CD8-positive, alpha-beta memory T cell (primary cell): ENCODE measurements around the gene DDX31. TPM values are rescaled to one million over a fixed set of nuclear protein-coding genes. Genes with fewer than 3 reads are reported as not detected.

Experiments
- CTCF ChIA-PET: fragments of 350-600 bp; sonication (Branson Sonifier 250); formaldehyde crosslinking; loops from one replicate; lab custom pipeline; 2021; ENCODE audit warnings: antibody characterized with exemption; lab: Charles Lee
- POLR2A ChIA-PET: fragments of 350-600 bp; sonication (Branson Sonifier 250); formaldehyde crosslinking; loops from one replicate; lab custom pipeline; 2021; ENCODE audit warnings: antibody characterized with exemption; lab: Charles Lee
- DNase-seq, 5 donors: peaks; one replicate each; pipeline versions ENCODE4 v3.0.0 to v3.0.0-alpha.2; 2020 to 2022; ENCODE audit warnings: mixed read lengths in 1 of 5
- H3K27ac ChIP-seq: one replicate; pipeline ENCODE4 v1.7.0; 2013; ENCODE audit warnings: low read depth, mild to moderate bottlenecking, low read length, moderate library complexity
- H3K27me3 ChIP-seq: 2 replicates; pipeline ENCODE4 v1.7.0; 2013; ENCODE audit warnings: low read length, mild to moderate bottlenecking; ENCODE audit not compliant: insufficient read depth, poor library complexity, severe bottlenecking
- H3K36me3 ChIP-seq: 2 replicates; pipeline ENCODE4 v1.7.0; 2013; ENCODE audit warnings: mild to moderate bottlenecking, low read length, moderate library complexity; ENCODE audit not compliant: insufficient read depth
- H3K4me1 ChIP-seq: 2 replicates; pipeline ENCODE4 v1.7.0; 2013; ENCODE audit warnings: mild to moderate bottlenecking, low read length, moderate library complexity; ENCODE audit not compliant: insufficient read depth
- H3K4me3 ChIP-seq: 2 replicates; pipeline ENCODE4 v1.7.0; 2013; ENCODE audit warnings: mild to moderate bottlenecking, low read length
- H3K9me3 ChIP-seq: 2 replicates; pipeline ENCODE4 v1.7.0; 2013; ENCODE audit warnings: mild to moderate bottlenecking, low read length
- H3K27ac Mint-ChIP-seq, 8 donors: one replicate each; pipeline ENCODE4 v1.8.0; 2020 to 2021; ENCODE audit warnings: mixed read lengths in 8 of 8, mild to moderate bottlenecking in 6 of 8, inconsistent platforms in 3 of 8, moderate library complexity in 3 of 8
- H3K27me3 Mint-ChIP-seq, 2 donors: one replicate each; pipeline ENCODE4 v1.8.0; 2020 to 2021; ENCODE audit warnings: mixed read lengths in 2 of 2, mild to moderate bottlenecking in 1 of 2, moderate library complexity in 1 of 2
- H3K36me3 Mint-ChIP-seq, 3 donors: one replicate each; pipeline ENCODE4 v1.8.0; 2020 to 2021; ENCODE audit warnings: mixed read lengths in 3 of 3, inconsistent platforms in 1 of 3, mild to moderate bottlenecking in 1 of 3
- H3K4me1 Mint-ChIP-seq, 3 donors: one replicate each; pipeline ENCODE4 v1.8.0; 2020 to 2021; ENCODE audit warnings: mixed read lengths in 3 of 3, inconsistent platforms in 1 of 3, mild to moderate bottlenecking in 1 of 3
- H3K4me3 Mint-ChIP-seq, 7 donors: one replicate each; pipeline ENCODE4 v1.8.0; 2020 to 2021; ENCODE audit warnings: mixed read lengths in 7 of 7, mild to moderate bottlenecking in 6 of 7, moderate library complexity in 4 of 7, inconsistent platforms in 2 of 7
- H3K9me3 Mint-ChIP-seq, 5 donors: one replicate each; pipeline ENCODE4 v1.8.0; 2020 to 2022; ENCODE audit warnings: mixed read lengths in 5 of 5, mild to moderate bottlenecking in 3 of 5, moderate library complexity in 2 of 5, inconsistent platforms in 1 of 5
- polyA plus RNA-seq: library from polyadenylated mRNA; unstranded; fragments of 300-500 nt; fragmentation: Illumina TruSeq; gene quantifications from one replicate; pipeline ENCODE4 v1.2.3, GENCODE V29; 2021
- total RNA-seq, 2 experiments: library from RNA; stranded (reverse); gene quantifications; one replicate each; pipeline ENCODE4 v1.2.3, GENCODE V29; 2021

DDX31 gene
- total and polyA plus RNA-seq, 3 experiments from 2014 or later, result 7.8 to 31.3 (median 28.6) TPM

DNA sequence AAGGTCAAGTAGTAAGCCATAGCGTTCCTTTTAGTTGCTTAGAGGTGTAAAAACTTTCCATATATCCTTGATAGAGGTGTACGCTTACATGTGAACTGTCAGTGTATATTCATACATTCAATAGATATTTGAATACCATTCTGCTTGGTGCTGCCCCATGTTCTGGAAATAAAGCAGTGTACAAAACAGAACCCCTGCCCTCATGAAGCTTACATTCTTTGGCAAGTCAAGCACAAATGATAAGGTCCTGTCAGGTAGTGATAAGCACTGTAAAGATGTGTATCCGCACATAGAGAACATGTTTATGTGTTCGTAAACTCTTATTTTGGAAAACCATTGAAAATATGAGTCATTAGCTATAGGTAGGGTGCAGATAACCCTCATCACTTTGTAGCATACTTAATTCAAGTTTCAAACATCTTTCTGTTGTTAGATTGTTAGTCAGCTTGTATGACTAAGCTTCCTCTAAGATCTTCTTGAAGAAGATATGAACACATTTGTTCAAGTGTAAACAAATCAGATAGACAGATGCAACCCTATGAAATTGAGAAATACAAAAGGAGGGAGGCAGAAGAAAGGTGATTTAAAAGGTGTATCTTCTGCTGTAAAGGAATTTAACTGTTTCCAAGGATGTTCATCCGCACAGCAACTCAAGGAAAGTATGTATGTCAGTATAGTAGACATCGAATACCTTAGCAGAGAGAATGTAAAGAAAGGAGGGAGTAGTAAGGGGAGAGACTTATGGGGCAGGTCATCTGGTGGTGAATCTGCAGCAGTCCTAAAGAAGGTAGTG lies 2.0 kb upstream of the DDX31 start:
- no peaks in the 10 kb centered on the region for H3K9me3 ChIP-seq
- Mint-ChIP-seq H3K27me3 (peaks cover 0 to 2% of the 10 kb centered on the region in 2 donors), H3K4me1 (peaks cover 58 to 76% (median 75%) of the 10 kb centered on the region in 3 donors), H3K9me3 (no peaks in the 10 kb centered on the region), H3K27ac (peak overlapping the region; percentile 94 to 99 (median 96)), H3K4me3 (peak overlapping the region; percentile 88 to 98 (median 92)), H3K36me3 (peaks cover 0 to 16% (median 0%) of the 10 kb centered on the region in 3 donors)
- H3K36me3 ChIP-seq, result no peaks in the 10 kb centered on the region
- H3K27me3 ChIP-seq, result no peaks in the 10 kb centered on the region
- H3K4me3 ChIP-seq, result peak overlapping the region; percentile 99
- no peak for DNase-seq
- H3K4me1 ChIP-seq, result peaks cover 24% of the 10 kb centered on the region
- no peak overlapping the region for H3K27ac ChIP-seq
- ChIA-PET CTCF (no interaction called here), POLR2A (interaction anchor here (0.6 kb wide), 2 partner anchors 137 to 1190 kb away, joined by 3 to 7 read pairs; no protein-coding TSS in a partner anchor)

DNA sequence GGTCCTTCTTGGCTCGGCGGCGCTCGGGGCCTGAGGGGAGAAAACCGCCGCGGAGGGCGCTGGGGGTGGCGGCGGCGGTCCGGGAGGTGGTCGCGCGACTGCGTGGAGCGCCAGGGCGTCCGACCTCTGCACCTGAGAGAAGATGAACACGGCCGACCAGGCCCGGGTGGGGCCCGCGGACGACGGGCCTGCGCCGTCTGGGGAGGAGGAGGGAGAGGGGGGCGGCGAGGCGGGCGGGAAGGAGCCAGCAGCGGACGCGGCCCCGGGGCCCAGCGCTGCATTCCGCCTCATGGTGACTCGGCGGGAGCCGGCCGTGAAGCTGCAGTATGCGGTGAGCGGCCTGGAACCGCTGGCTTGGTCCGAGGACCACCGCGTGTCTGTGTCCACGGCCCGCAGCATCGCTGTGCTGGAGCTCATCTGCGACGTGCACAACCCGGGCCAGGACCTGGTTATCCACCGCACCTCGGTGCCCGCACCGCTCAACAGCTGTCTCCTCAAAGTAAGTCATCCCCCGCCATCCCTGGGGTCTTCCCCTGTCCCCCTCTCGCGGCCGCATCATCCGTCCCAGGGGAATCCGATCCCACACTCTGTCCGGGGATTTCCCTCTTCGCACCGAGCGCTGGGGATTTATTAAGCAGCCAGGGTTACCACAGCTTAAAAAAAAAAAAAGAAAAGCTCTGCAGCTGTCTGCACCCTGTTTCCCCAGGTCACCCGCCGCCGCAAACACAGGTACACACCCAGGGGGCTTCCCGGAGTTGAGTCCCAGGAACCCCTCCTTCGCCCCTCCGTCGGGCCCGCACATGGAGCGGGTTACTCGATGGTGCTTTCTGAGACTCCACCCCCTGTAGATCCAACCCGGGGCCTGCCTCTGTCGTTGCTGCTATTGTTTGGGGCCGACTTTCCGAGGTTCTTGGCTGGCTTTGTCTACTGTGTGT lies 941 bp upstream of the DDX31 start, which contains the start of gene GTF3C4:
GTF3C4 (plus strand) TSS at position 8 of the 935 bp plus-strand sequence; CDS start at position 143, 135 bp downstream.
- H3K4me1 ChIP-seq, result peaks cover 24% of the 10 kb centered on the region
- POLR2A ChIA-PET, result interaction anchor here (0.6 to 1.9 kb wide), 8 partner anchors 22 to 1189 kb away, joined by 3 to 14 read pairs (median 5); partner anchors contain the start of genes SETX and TSC1
- H3K4me3 ChIP-seq, result peak within 1 kb of the TSS; percentile 99
- H3K9me3 ChIP-seq, result no peaks in the 10 kb centered on the region
- H3K4me3 Mint-ChIP-seq, result peak within 1 kb of the TSS; percentile 88 to 98 (median 92)
- CTCF ChIA-PET, result no interaction called here
- H3K27me3 Mint-ChIP-seq, result peaks cover 0 to 2% of the 10 kb centered on the region in 2 donors
- H3K4me1 Mint-ChIP-seq, result peaks cover 54 to 71% (median 71%) of the 10 kb centered on the region in 3 donors
- H3K36me3 Mint-ChIP-seq, result peaks cover 0 to 19% (median 0%) of the 10 kb centered on the region in 3 donors
- H3K9me3 Mint-ChIP-seq, result no peaks in the 10 kb centered on the region
- no peaks in the 10 kb centered on the region for H3K27me3 ChIP-seq
- H3K27ac ChIP-seq, result peak within 1 kb of the TSS; percentile 99
- no peaks in the 10 kb centered on the region for H3K36me3 ChIP-seq
- peak; percentile 59 to 92 (median 67) for DNase-seq
- peak within 1 kb of the TSS; percentile 94 to 99 (median 96) for H3K27ac Mint-ChIP-seq

- no peaks in the 10 kb centered on the region for H3K36me3 ChIP-seq
- Mint-ChIP-seq H3K9me3 (no peaks in the 10 kb centered on the region), H3K36me3 (peaks cover 0 to 21% (median 0%) of the 10 kb centered on the region in 3 donors), H3K4me1 (peaks cover 45 to 62% (median 61%) of the 10 kb centered on the region in 3 donors), H3K27me3 (peaks cover 0 to 2% of the 10 kb centered on the region in 2 donors), H3K4me3 (peak overlapping the region; percentile 88 to 98 (median 92)), H3K27ac (peak overlapping the region; percentile 90 to 99 (median 96))
- H3K27me3 ChIP-seq, result no peaks in the 10 kb centered on the region
- no peaks in the 10 kb centered on the region for H3K9me3 ChIP-seq
- peaks cover 24% of the 10 kb centered on the region for H3K4me1 ChIP-seq
- peak overlapping the region; percentile 99 for H3K27ac ChIP-seq
- ChIA-PET POLR2A (interaction anchor here (0.6 to 1.9 kb wide), 3 partner anchors 100 to 315 kb away, joined by 3 to 14 read pairs (median 4); partner anchors contain the start of gene SETX), CTCF (interaction anchor here (1.1 kb wide), 1 partner anchor 259 kb away, joined by 3 read pairs; the partner anchor contains the start of gene CFAP77)
- DNase-seq, result no peak
- peak overlapping the region; percentile 99 for H3K4me3 ChIP-seq
Measured at GRCh38 chr9:132669319-132669697, 475 bp downstream of the DDX31 start.

GRCh38 chr9:132663851-132664250 lies 5.9 kb downstream of the DDX31 start:
- no peaks in the 10 kb centered on the region for H3K4me1 ChIP-seq
- ChIA-PET CTCF (no interaction called here), POLR2A (no interaction called here)
- peaks cover 0 to 16% (median 9%) of the 10 kb centered on the region in 3 donors for H3K36me3 Mint-ChIP-seq
- no peaks in the 10 kb centered on the region for H3K9me3 ChIP-seq
- H3K4me3 ChIP-seq, result no peak overlapping the region
- H3K36me3 ChIP-seq, result peaks cover 21% of the 10 kb centered on the region
- H3K27ac Mint-ChIP-seq, result no peak overlapping the region
- H3K27me3 ChIP-seq, result no peaks in the 10 kb centered on the region
- H3K4me1 Mint-ChIP-seq, result peaks cover 11 to 21% (median 21%) of the 10 kb centered on the region in 3 donors
- no peaks in the 10 kb centered on the region for H3K9me3 Mint-ChIP-seq
- H3K4me3 Mint-ChIP-seq, result no peak overlapping the region
- H3K27ac ChIP-seq, result no peak overlapping the region
- DNase-seq, result no peak
- no peaks in the 10 kb centered on the region for H3K27me3 Mint-ChIP-seq

- H3K27ac ChIP-seq, result no peak overlapping the region
- CTCF ChIA-PET, result no interaction called here
- Mint-ChIP-seq H3K27ac (no peak overlapping the region), H3K27me3 (no peaks in the 10 kb centered on the region), H3K36me3 (peaks cover 0 to 23% (median 11%) of the 10 kb centered on the region in 3 donors), H3K4me3 (no peak overlapping the region), H3K4me1 (peaks cover 6 to 16% (median 15%) of the 10 kb centered on the region in 3 donors), H3K9me3 (no peaks in the 10 kb centered on the region)
- DNase-seq, result no peak
- no peaks in the 10 kb centered on the region for H3K4me1 ChIP-seq
- H3K36me3 ChIP-seq, result peaks cover 27% of the 10 kb centered on the region
- no peak overlapping the region for H3K4me3 ChIP-seq
- POLR2A ChIA-PET, result no interaction called here
- H3K27me3 ChIP-seq, result no peaks in the 10 kb centered on the region
- no peaks in the 10 kb centered on the region for H3K9me3 ChIP-seq
Measured at GRCh38 chr9:132663117-132663516, 6.7 kb downstream of the DDX31 start.

- DNase-seq, result no peak
- Histone ChIP-seq H3K4me3 (no peak overlapping the region), H3K36me3 (peaks cover 35% of the 10 kb centered on the region), H3K27ac (no peak overlapping the region), H3K27me3 (no peaks in the 10 kb centered on the region), H3K4me1 (no peaks in the 10 kb centered on the region), H3K9me3 (no peaks in the 10 kb centered on the region)
- ChIA-PET CTCF (no interaction called here), POLR2A (no interaction called here)
- H3K4me3 Mint-ChIP-seq, result no peak overlapping the region
- no peaks in the 10 kb centered on the region for H3K9me3 Mint-ChIP-seq
- H3K4me1 Mint-ChIP-seq, result peaks cover 0 to 9% (median 8%) of the 10 kb centered on the region in 3 donors
- H3K27ac Mint-ChIP-seq, result no peak overlapping the region
- peaks cover 0 to 29% (median 13%) of the 10 kb centered on the region in 3 donors for H3K36me3 Mint-ChIP-seq
- no peaks in the 10 kb centered on the region for H3K27me3 Mint-ChIP-seq
Measured at GRCh38 chr9:132662152-132662945, 7.4 kb downstream of the DDX31 start.

GRCh38 chr9:132656299-132656698 lies 13.5 kb downstream of the DDX31 start:
- POLR2A ChIA-PET, result no interaction called here
- no peaks in the 10 kb centered on the region for H3K9me3 ChIP-seq
- no peak overlapping the region for H3K4me3 Mint-ChIP-seq
- no peak overlapping the region for H3K27ac ChIP-seq
- no peaks in the 10 kb centered on the region for H3K27me3 Mint-ChIP-seq
- H3K4me1 Mint-ChIP-seq, result peaks cover 3 to 13% (median 4%) of the 10 kb centered on the region in 3 donors
- H3K27me3 ChIP-seq, result no peaks in the 10 kb centered on the region
- no peak for DNase-seq
- no peak overlapping the region for H3K4me3 ChIP-seq
- no peak overlapping the region for H3K27ac Mint-ChIP-seq
- no peaks in the 10 kb centered on the region for H3K4me1 ChIP-seq
- H3K36me3 ChIP-seq, result peaks cover 20% of the 10 kb centered on the region
- peaks cover 0 to 66% (median 17%) of the 10 kb centered on the region in 3 donors for H3K36me3 Mint-ChIP-seq
- no peaks in the 10 kb centered on the region for H3K9me3 Mint-ChIP-seq
- CTCF ChIA-PET, result no interaction called here
